GM18519 (cell line): ENCODE results near the gene ELOVL5.
A peak's percentile ranks its signal among the peaks of the same experiment; 100 is the strongest.
"Not testable (repeated sequence)": the region's sequence is repeated elsewhere in the genome, so short reads cannot be mapped to it uniquely, and the experiment has no call there.

Experiments used
- ATAC-seq: cut with Tn5 transposase; IDR thresholded peaks from one replicate; pipeline ENCODE4 v1.9.1; 2021; ENCODE audit warnings: mild to moderate bottlenecking, moderate library complexity; ENCODE audit not compliant: unreplicated experiment, low FRiP score

Gene ELOVL5

GRCh38 chr6:53359843-53360092 is 11.0 kb upstream of the ELOVL5 start:
- ATAC-seq = no peak

DNA sequence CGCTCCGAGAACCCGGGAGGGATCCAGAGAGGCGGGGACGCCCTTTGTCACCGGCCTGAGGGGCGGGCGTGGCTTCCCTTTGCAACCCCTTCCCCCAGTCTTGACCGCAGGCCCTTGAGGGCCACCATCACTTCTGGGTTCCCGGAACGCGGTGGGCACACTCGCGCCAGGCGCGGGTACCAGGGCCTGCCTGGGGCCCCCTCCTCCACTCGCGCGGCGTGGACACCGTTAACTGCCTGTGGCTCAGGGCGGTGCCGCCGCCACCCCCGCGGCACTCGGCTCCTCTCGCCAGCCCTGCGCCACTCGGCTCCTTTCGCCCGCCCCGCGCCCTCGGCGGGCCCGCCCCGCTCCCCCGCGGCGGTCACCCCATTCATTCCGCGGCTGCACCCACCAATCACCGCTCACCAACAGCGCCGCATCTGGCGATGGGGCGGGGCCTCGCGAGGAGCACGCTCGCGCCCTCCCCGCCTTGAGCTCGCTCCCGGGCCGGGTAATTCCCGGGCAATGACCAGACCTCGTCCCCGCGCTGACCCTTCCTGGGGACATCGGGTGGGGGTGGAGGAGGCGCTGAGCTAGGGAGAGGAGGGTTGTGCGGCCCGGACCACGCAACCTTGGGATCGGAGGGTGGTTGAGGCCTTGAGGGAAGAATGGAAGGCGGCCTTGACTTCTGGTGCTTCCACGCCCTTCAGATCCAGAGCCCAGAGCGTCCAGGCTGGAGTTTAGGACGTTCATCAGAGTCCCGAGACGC is 10.5 kb upstream of the ELOVL5 start:
- peak; percentile 91 for ATAC-seq

GRCh38 chr6:53358440-53359094 is 9.8 kb upstream of the ELOVL5 start:
- peak; percentile 6 for ATAC-seq

GRCh38 chr6:53357576-53358360 is 9.0 kb upstream of the ELOVL5 start:
- no peak for ATAC-seq

DNA sequence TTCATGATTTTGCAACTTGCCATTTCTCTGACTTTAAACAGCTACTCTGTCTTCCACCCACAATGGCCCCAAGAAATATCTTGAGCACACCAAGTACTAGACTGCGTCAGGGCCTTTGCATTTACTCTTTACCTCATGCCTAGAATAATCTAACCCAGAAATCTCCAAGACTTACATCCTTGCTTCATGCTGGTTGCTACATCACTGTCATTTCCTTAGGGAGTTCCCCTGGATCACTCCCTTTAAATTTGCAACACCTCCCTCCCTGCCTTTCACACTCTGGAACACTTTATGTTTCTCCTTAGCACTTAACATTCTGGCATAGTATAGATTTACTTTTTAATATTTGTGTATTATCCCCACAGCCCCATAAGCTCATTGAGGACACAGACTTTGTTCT is 4.9 kb upstream of the ELOVL5 start:
- no peak for ATAC-seq

DNA sequence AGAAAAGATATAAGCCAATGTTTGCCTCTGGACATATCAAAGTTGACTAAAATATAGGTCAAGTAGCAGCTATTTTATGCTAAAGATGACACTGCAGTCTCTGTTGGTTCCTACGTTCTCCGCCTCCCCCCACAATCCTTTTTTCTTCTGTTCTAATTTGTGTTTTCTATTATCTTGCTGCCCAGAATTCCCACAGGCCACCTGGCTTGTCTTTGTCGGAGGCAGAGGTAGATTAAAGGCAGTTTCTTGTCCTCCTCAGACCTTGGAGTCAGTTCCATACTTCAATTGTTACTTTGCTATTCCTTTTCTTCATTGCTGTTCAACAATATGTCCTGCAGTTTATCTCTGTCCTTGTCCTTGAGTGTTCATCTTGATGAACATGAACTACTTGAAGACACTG is 3.6 kb upstream of the ELOVL5 start:
- ATAC-seq = no peak

- ATAC-seq = no peak
These were observed 501 bp upstream of the ELOVL5 start for GRCh38 chr6:53349209-53349693.

GRCh38 chr6:53347921-53348370 is 804 bp downstream of the ELOVL5 start:
- peak; percentile 8 for ATAC-seq

DNA sequence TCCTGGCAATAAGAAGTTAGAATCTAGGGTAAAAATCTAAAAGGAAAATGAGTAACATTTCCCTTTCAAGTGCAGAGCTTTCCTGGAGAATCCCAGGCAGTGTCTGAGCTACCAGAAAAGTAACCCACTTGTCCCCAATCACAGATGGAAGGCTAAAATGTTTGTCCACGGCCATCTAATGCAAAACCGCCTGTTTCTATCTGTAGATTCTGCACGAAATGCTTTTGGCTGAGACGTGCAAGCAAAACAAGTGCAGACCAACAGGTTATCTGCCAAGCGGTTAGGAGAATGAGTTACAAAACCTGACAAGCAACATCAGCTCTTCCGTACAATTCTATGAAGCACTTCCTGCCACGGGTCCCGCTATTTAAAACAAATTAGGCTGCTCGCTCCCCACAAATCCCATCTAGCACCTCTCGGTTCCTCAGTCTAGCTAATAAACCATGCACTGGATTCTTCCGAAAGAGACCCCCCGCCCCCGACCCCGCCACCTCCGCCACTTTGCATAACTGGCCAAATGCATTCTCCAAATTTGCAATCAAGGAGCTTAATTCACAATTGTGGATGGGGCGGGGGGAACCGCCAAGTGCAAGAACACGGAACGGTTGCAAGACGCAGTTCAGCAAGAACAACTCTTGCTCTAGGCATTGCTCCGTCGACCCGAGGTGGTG is 1.4 kb downstream of the ELOVL5 start:
- ATAC-seq = peak; percentile 8

GRCh38 chr6:53346049-53346448 is 2.7 kb downstream of the ELOVL5 start:
- ATAC-seq = not testable (repeated sequence)

- no peak for ATAC-seq
These were observed 3.8 kb downstream of the ELOVL5 start for GRCh38 chr6:53344969-53345368.

GRCh38 chr6:53343092-53343491 is 5.7 kb downstream of the ELOVL5 start:
- no peak for ATAC-seq

- no peak for ATAC-seq
These were observed 6.5 kb downstream of the ELOVL5 start for GRCh38 chr6:53342217-53342616.

- no peak for ATAC-seq
These were observed 8.2 kb downstream of the ELOVL5 start for GRCh38 chr6:53340536-53340935.

DNA sequence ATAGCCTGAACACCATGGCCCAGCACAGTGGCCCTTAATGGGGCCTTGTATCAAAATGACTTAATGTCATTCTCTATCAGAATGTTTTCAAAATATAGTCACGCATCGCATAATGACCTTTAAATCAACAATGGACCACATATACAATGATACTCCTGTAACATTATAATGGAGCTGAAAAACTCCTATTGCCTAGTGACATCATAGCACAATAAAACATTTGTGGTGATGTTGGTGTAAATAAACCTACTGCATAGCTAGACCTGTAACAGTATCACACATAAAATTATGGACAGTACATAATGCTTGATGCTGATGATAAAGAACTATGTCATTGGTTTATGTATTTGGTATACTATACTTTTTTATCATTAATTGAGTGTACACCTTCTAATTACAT is 9.3 kb downstream of the ELOVL5 start:
- ATAC-seq = no peak

- ATAC-seq = no peak
These were observed 10.4 kb downstream of the ELOVL5 start for GRCh38 chr6:53338304-53338703.

GRCh38 chr6:53336070-53336469 is 12.7 kb downstream of the ELOVL5 start:
- no peak for ATAC-seq

- ATAC-seq = peak; percentile 58
These were observed 13.3 kb downstream of the ELOVL5 start for GRCh38 chr6:53335224-53335994.

DNA sequence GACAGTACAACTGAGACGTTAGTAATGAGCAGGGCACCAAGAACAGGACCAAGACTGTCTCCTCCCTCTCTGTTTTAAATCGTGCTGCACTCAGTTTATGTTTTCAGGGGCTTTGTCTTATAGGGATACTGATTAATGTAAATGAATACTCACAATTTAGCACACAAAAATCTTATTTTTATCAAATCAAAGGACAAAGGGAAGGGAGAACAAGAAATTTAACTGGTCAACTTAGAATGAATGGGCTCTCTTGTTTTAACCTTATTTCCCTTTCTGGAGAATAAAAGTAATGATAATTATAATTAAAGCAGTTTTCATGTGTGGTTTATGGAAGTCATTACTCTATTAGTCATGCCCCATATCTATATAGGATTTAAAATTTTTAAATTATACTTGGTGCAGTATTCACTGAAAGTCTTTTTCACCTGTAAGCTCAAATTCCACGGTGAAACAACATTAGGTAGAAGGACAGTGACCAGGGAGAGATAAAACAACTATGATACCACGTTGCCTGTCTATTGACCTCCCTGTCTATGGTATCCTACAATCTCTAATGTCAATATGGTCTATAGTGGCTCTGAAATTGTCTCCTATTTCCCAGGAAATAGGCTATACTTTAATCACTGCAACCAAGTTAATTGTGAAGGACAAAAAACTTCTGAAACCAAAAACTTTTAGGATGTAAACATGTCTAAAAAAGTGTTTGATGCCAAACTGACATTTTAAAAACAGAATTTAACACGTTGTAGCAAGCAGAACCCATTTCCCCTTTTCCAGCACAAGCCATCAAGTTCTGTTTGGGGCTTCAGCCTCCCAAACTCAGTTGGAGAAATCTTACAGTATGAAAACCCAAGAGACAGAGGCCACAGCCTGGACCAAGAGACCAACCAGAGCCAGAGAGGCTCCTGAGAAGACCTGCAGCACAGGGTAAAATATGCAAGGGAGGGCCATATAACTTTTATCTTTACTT is 15.0 kb downstream of the ELOVL5 start:
- no peak for ATAC-seq
